Naive thymus-derived CD8-positive, alpha-beta T cell (primary cell): ENCODE measurements around the gene LCN2. TPM values are rescaled to one million over a fixed set of nuclear protein-coding genes. Genes with fewer than 3 reads are reported as not detected.

Experiments
- ATAC-seq, 2 donors: fragments of 150-1000 bp; cut with Tn5 transposase in 1 of 2; sonication (Bioruptor Pico), chemical (Tn5 transposase) in 1 of 2; 1 replicate in 1 of 2; 2 replicates in 1 of 2; pipeline ENCODE4 v1.10.0; 2021; ENCODE audit warnings: mild to moderate bottlenecking in 2 of 2, moderate library complexity in 2 of 2
- POLR2A ChIA-PET: fragments of 350-600 bp; sonication (Branson Sonifier 250); formaldehyde crosslinking; loops from one replicate; lab custom pipeline; 2021; ENCODE audit warnings: antibody characterized with exemption; lab: Charles Lee
- DNase-seq, 10 donors: peaks; one replicate each; pipeline versions ENCODE4 v3.0.0 to v3.0.0-alpha.2; 2020 to 2022
- H3K27ac Mint-ChIP-seq, 10 donors: one replicate each; pipeline ENCODE4 v1.8.0; 2020 to 2022; ENCODE audit warnings: mild to moderate bottlenecking in 10 of 10, mixed read lengths in 10 of 10, moderate library complexity in 4 of 10, inconsistent platforms in 1 of 10
- H3K27me3 Mint-ChIP-seq, 5 donors: one replicate each; pipeline ENCODE4 v1.8.0; 2021 to 2022; ENCODE audit warnings: mixed read lengths in 5 of 5
- H3K36me3 Mint-ChIP-seq, 3 donors: one replicate each; pipeline ENCODE4 v1.8.0; 2020 to 2022; ENCODE audit warnings: mixed read lengths in 3 of 3, mild to moderate bottlenecking in 2 of 3, inconsistent platforms in 1 of 3
- H3K4me1 Mint-ChIP-seq, 4 donors: one replicate each; pipeline ENCODE4 v1.8.0; 2021 to 2022; ENCODE audit warnings: mixed read lengths in 4 of 4
- H3K4me3 Mint-ChIP-seq, 10 donors: one replicate each; pipeline ENCODE4 v1.8.0; 2020 to 2022; ENCODE audit warnings: mild to moderate bottlenecking in 10 of 10, mixed read lengths in 10 of 10, moderate library complexity in 6 of 10, inconsistent platforms in 1 of 10
- H3K9me3 Mint-ChIP-seq, 9 donors: one replicate each; pipeline ENCODE4 v1.8.0; 2020 to 2022; ENCODE audit warnings: mixed read lengths in 9 of 9, mild to moderate bottlenecking in 3 of 9, inconsistent platforms in 1 of 9, moderate library complexity in 1 of 9
- polyA plus RNA-seq, 3 donors: library from polyadenylated mRNA; unstranded; fragments of 300-500 nt; fragmentation: Illumina TruSeq; gene quantifications; one replicate each; pipeline ENCODE4 v1.2.3, GENCODE V29; 2021
- total RNA-seq, 8 experiments: library from RNA in 2 of 8; stranded (reverse) in 2 of 8; gene quantifications; one replicate each; pipeline ENCODE4 v1.2.3 and lab custom pipeline; 2021 to 2026

Gene LCN2
- total and polyA plus RNA-seq, 5 experiments from 2014 or later, result not detected

DNA sequence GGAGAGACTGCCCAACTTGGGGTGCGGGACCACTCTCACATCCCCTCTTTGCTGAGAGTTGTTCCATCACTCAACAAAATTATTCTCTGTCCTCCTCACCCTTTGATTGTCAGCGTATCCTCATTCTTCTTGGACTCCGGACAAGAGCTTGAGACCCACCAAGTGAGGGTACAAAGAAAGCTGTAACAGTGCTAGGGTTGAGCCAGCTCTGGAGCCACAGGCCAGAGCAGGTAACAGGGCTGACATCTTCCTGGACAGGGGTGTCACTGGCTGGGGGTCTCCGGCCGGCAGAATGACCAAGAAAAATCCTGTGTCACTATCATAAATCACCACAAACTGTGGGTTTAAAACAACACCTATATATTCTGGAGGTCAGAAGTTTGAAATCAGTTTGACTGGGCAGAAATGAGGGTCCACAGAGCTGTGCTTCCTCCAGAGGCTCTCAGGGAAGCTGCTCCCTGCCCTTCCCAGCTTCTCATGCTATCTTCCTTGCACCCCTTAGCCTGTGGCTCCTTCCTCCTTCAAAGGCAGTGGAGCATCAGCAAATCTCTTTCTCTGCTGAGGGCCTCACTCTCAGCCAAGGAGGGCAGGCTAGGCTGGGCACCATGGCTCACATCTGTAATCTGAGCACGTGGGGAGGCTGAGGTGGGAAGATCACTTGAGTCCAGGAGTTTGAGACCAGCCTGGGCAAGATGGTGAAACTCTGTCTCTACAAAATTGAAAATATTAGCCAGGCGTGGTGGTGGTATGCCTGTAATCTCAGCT is 6.7 kb downstream of the LCN2 start:
- no peak for ATAC-seq
- Mint-ChIP-seq H3K4me3 (peak overlapping the region in 1 of 10 donors; percentile 70), H3K27ac (peak overlapping the region in 6 of 10 donors; percentile 14 to 74 (median 20)), H3K4me1 (peaks cover 2 to 11% (median 7%) of the 10 kb centered on the region in 4 donors), H3K27me3 (no peaks in the 10 kb centered on the region), H3K9me3 (no peaks in the 10 kb centered on the region), H3K36me3 (no peaks in the 10 kb centered on the region)
- no peak for DNase-seq
- POLR2A ChIA-PET, result interaction anchor here (1.0 kb wide), 1 partner anchor 38 kb away, joined by 3 read pairs; no protein-coding TSS in a partner anchor

DNA sequence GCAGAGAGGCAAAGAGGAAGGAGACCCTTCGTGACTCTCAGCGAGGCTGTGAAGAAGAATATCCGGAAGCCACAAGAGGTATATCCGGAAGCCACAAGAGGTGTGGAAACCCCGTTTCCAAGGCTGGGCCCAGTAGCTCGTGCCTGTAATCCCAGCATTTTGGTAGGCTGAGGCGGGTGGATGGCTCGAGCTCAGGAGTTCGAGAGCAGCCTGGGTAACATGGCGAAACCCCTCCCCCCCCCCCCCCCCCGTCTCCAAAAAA is 10.2 kb downstream of the LCN2 start:
- H3K4me3 Mint-ChIP-seq, result peak overlapping the region; percentile 78 to 90 (median 80)
- peak; percentile 53 to 66 for ATAC-seq
- POLR2A ChIA-PET, result interaction anchor here (0.6 to 3.2 kb wide), 9 partner anchors 31 to 565 kb away, joined by 3 to 14 read pairs (median 3); partner anchors contain the start of genes CDK9, CIZ1, PTGES2 and URM1
- H3K9me3 Mint-ChIP-seq, result no peaks in the 10 kb centered on the region
- H3K36me3 Mint-ChIP-seq, result peaks cover 0 to 8% (median 2%) of the 10 kb centered on the region in 3 donors
- peak overlapping the region; percentile 82 to 96 (median 92) for H3K27ac Mint-ChIP-seq
- peak in 9 of 10 donors; percentile 18 to 78 (median 58) for DNase-seq
- no peaks in the 10 kb centered on the region for H3K27me3 Mint-ChIP-seq
- peaks cover 10 to 24% (median 22%) of the 10 kb centered on the region in 4 donors for H3K4me1 Mint-ChIP-seq

DNA sequence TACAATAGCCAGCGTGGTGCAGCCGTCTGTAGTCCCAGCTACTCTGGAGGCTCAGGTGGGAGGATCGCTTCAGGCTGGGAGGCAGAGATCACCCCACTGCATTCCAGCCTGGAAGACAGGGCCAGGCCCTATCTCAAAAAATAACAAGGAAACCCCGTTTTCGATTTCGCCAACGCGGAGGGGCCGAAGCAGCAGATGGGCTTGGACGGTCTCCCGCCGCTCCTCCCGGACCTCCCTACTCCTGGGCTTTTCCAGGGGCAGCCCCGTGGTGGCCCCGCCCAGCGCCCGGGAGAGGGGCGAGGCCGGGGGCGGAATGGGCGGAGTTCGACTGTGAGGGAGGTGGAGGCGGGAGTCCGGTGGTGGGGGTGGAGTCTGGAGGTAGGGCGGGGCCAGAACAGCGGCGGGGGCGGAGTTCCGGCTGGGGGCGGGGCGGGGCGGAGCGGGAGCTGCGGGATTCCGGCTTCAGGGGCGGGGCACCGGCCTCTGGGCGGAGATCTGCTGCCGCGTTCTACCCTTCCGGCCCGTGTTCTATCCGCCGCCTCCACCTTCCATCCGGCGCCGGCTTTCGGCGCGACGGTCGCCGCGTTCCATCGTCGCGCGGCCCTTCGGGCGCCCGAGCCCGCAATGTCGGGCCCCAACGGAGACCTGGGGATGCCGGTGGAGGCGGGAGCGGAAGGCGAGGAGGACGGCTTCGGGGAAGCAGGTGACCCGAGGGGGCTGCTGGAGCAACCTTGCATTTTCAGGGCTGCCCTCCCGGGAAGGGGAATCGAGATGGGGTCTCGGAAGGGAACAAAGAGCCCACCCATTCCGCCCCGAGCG is 10.7 kb downstream of the LCN2 start, which contains the start of gene BBLN:
BBLN (plus strand) TSS at position 482 of the 819 bp plus-strand sequence; CDS start at position 625, 143 bp downstream.
- DNase-seq, result peak; percentile 84 to 94 (median 89)
- no peaks in the 10 kb centered on the region for H3K9me3 Mint-ChIP-seq
- peak within 1 kb of the TSS; percentile 78 to 90 (median 81) for H3K4me3 Mint-ChIP-seq
- peaks cover 10 to 24% (median 22%) of the 10 kb centered on the region in 4 donors for H3K4me1 Mint-ChIP-seq
- H3K36me3 Mint-ChIP-seq, result peaks cover 0 to 10% (median 2%) of the 10 kb centered on the region in 3 donors
- H3K27me3 Mint-ChIP-seq, result no peaks in the 10 kb centered on the region
- ATAC-seq, result peak; percentile 81 to 87
- peak within 1 kb of the TSS; percentile 82 to 96 (median 92) for H3K27ac Mint-ChIP-seq
- POLR2A ChIA-PET, result interaction anchor here (0.6 to 3.2 kb wide), 10 partner anchors 31 to 564 kb away, joined by 3 to 14 read pairs (median 3); partner anchors contain the start of genes CDK9, CIZ1, PTGES2 and URM1

DNA sequence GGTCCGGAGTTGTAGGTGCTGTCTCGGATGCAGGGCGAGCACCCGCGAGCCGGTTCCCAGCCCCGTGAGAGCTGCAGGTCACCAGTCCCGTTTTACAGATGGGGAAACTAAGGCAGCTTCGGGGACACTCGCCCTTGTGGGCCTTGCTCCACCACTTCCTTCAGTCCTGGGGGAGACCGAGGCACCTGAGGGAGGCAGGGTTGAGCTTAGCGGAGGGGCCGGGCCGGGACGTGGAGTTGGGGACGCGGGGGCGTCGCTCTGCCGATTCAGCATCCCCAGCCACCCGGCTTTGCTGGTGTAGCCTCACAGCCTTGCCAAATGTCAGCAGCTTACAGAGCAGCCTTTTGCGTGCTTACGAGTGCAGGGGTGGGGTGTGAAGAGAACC is 11.3 kb downstream of the LCN2 start:
- POLR2A ChIA-PET, result interaction anchor here (0.6 to 3.2 kb wide), 8 partner anchors 18 to 564 kb away, joined by 3 to 14 read pairs (median 3); partner anchors contain the start of genes CDK9, CIZ1, PTGES2 and URM1
- ATAC-seq (peak; percentile 25 to 34), DNase-seq (peak in 6 of 10 donors; percentile 6 to 43 (median 32))
- Mint-ChIP-seq H3K4me3 (peak overlapping the region; percentile 71 to 90 (median 81)), H3K9me3 (no peaks in the 10 kb centered on the region), H3K4me1 (peaks cover 10 to 24% (median 22%) of the 10 kb centered on the region in 4 donors), H3K27me3 (no peaks in the 10 kb centered on the region), H3K27ac (peak overlapping the region in 7 of 10 donors; percentile 57 to 96 (median 90)), H3K36me3 (peaks cover 0 to 13% (median 2%) of the 10 kb centered on the region in 3 donors)

DNA sequence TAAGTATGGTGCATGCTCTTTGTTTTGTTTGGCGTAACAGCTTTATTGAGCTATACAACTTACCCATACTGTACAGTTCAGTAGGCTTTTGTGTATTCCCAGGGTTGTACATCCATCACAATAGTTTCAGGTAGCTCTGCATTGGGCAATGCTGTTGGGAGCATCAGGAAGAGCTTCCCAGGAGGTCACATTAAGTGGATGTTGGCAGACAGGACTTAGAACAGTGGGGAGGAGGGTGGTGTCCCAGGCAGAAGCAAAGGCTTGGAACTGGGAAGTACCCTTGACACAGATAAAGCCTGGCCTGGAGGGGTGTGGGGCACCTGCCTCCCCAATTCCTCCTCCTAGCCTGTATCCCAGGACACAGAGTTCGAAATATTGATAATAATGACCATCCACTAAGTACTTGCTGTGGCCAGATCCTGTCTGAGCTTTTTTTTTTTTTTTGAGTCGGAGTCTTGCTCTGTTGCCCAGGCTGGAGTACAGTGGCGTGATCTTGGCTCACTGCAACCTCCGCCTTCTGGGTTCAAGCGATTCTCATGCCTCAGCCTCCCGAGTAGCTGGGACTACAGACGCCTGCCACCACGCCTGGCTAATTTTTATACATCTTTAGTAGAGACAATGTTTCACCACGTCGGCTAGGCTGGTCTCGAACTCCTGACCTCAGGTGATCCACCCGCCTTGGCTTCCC is 12.1 kb downstream of the LCN2 start:
- no peaks in the 10 kb centered on the region for H3K9me3 Mint-ChIP-seq
- H3K27me3 Mint-ChIP-seq, result no peaks in the 10 kb centered on the region
- POLR2A ChIA-PET, result interaction anchor here (0.5 to 3.2 kb wide), 8 partner anchors 19 to 563 kb away, joined by 3 to 14 read pairs (median 3); partner anchors contain the start of genes CIZ1 and PTGES2
- peaks cover 10 to 24% (median 22%) of the 10 kb centered on the region in 4 donors for H3K4me1 Mint-ChIP-seq
- peak overlapping the region in 7 of 10 donors; percentile 24 to 96 (median 69) for H3K27ac Mint-ChIP-seq
- peaks cover 0 to 19% (median 4%) of the 10 kb centered on the region in 3 donors for H3K36me3 Mint-ChIP-seq
- ATAC-seq, result no peak
- peak overlapping the region; percentile 71 to 90 (median 81) for H3K4me3 Mint-ChIP-seq
- no peak for DNase-seq

DNA sequence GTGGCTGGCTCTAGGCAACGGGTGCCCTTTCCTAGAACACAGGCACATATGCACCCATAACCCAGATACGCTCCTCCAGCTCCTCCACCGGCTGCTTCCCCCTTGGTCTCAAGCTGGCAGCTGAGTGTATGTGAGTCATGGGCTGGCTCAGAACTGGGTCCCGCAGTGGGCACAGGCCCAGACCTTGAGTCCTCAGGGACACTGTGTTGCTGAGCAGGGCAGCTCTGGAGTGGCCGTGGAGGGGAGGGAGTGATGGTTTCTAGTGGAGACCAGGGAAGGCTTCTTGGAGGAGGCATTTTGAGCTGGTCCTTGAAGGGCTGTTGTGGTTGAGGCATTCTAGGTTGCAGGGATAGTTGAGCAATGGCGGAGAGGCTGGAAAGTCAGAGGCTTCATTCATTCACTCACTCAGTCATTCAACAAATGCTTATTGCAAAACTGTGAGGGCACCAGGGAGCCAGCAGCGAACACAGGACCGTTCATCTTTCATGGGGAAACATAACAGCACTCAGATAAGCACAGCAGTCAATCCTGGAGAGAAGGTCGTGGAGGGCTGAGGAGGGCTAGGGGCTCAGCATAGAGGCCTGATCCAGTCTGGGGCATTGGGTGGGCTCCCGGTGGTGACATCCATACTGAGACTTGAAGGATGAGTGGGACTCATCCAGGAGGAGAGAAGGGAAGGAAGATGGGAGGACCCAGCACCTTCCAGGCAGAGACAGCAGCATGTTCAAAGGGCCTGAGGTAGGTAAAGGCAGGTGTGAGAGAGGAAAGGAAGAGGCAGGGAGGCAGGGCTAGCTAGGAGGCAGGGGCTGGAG is 13.2 kb downstream of the LCN2 start:
- POLR2A ChIA-PET, result interaction anchor here (0.5 to 3.2 kb wide), 2 partner anchors 22 to 29 kb away, joined by 3 to 11 read pairs; partner anchors contain the start of gene CIZ1
- peaks cover 0 to 27% (median 9%) of the 10 kb centered on the region in 3 donors for H3K36me3 Mint-ChIP-seq
- H3K4me1 Mint-ChIP-seq, result peaks cover 10 to 24% (median 22%) of the 10 kb centered on the region in 4 donors
- H3K9me3 Mint-ChIP-seq, result no peaks in the 10 kb centered on the region
- DNase-seq (no peak), ATAC-seq (no peak)
- H3K4me3 Mint-ChIP-seq, result peak overlapping the region in 8 of 10 donors; percentile 47 to 84 (median 67)
- H3K27me3 Mint-ChIP-seq, result no peaks in the 10 kb centered on the region
- H3K27ac Mint-ChIP-seq, result peak overlapping the region in 6 of 10 donors; percentile 44 to 74 (median 64)

DNA sequence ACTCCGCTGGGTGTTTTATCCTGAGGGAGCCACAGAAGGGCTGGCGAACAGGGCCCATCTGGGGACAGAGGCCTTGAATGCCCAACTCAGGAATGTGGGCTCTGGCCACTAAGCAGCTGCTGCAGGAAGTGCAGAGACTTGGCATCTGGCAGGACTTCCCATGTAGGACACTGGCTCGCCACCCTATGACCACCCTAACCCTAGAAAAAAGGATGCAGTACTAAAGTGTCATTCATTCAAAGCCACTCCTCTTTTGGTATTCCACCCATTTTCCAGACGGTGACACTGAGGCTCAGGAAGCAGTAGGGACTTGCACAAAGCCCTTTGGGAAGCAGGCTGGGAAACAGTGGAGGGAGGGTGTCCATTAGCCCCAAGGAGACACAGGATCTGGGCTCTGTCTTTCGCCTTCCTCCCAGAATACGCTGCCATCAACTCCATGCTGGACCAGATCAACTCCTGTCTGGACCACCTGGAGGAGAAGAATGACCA is 13.8 kb downstream of the LCN2 start:
- Mint-ChIP-seq H3K36me3 (peaks cover 0 to 33% (median 9%) of the 10 kb centered on the region in 3 donors), H3K4me1 (peaks cover 10 to 24% (median 22%) of the 10 kb centered on the region in 4 donors), H3K9me3 (no peaks in the 10 kb centered on the region), H3K4me3 (no peak overlapping the region), H3K27ac (peak overlapping the region in 5 of 10 donors; percentile 40 to 64 (median 58)), H3K27me3 (no peaks in the 10 kb centered on the region)
- POLR2A ChIA-PET, result no interaction called here
- DNase-seq (peak in 1 of 10 donors; percentile 21), ATAC-seq (no peak)

DNA sequence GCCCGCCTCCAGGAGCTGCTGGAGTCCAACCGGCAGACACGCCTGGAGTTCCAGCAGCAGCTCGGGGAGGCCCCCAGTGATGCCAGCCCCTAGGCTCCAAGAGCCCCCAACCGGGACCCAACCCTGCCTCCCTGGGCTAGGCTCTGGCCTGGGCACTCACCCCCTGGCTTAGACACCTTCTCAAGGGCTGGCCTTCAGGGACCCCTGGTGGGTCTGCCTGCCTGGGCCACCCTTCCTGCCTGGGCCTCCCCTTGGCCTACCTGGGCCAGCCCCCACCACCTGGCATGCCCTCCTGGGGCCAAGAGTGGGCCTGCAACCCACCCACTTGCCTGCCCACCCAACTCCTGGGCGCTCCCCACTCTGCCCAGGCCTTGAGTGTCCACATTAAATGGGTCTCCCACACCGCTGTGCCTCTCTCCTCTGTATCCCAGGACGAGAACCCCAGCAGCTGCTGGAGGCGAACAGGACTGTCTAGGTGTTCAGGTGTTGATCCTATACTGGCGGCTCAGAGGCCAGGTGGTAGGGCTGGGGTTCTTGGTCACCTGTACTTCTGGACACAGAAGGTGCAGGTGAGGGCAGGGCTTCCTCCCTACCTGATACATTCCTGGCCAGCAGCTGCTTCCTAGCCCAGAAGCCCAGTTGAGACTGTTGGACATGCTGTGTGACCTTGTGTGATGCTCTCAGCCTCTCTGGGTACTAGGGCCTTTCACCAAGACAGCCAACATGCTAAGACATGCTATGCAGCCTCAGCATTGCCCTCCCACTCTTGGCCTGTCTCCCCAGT is 14.5 kb downstream of the LCN2 start:
- H3K4me1 Mint-ChIP-seq, result peaks cover 10 to 25% (median 23%) of the 10 kb centered on the region in 4 donors
- ATAC-seq (no peak), DNase-seq (peak in 1 of 10 donors; percentile 4)
- H3K4me3 Mint-ChIP-seq, result peak overlapping the region in 1 of 10 donors; percentile 22
- H3K27ac Mint-ChIP-seq, result peak overlapping the region in 4 of 10 donors; percentile 3 to 28 (median 16)
- H3K27me3 Mint-ChIP-seq, result no peaks in the 10 kb centered on the region
- peaks cover 0 to 39% (median 11%) of the 10 kb centered on the region in 3 donors for H3K36me3 Mint-ChIP-seq
- POLR2A ChIA-PET, result interaction anchor here (0.5 kb wide), 1 partner anchor 30 kb away, joined by 3 read pairs; no protein-coding TSS in a partner anchor
- H3K9me3 Mint-ChIP-seq, result no peaks in the 10 kb centered on the region

DNA sequence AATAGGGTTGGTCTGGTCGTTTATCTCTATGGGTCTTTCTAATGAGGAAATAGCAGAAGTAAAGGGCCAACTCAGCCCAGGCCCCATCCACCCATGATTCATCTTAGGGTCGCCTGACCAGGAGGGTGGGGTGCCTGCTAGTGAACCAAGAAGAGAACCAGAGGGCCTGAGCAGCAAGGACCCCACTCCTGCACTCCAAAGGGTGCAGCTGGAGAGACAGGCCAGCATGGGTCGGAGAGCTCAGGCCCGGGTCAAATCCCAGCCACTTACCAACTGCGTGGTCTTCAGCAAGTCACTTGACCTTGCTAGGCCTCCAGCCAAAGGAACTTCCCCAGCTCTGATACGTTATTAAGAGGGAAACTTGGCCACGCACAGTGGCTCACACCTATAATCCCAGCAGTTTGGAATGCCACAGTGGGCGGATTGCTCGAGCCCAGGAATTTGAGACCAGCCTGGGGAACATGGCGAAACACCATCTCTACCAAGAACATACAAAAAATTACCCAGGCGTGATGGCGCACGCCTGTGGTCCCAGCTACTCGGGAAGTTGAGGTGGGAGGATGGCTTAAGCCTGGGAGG is 15.1 kb downstream of the LCN2 start:
- POLR2A ChIA-PET, result interaction anchor here (1.2 kb wide), 1 partner anchor 26 kb away, joined by 5 read pairs; the partner anchor contains the start of gene CIZ1
- Mint-ChIP-seq H3K27me3 (no peaks in the 10 kb centered on the region), H3K36me3 (peaks cover 0 to 45% (median 13%) of the 10 kb centered on the region in 3 donors), H3K4me1 (peaks cover 8 to 23% (median 20%) of the 10 kb centered on the region in 4 donors), H3K27ac (peak overlapping the region in 4 of 10 donors; percentile 3 to 28 (median 16)), H3K4me3 (peak overlapping the region in 1 of 10 donors; percentile 22), H3K9me3 (no peaks in the 10 kb centered on the region)
- DNase-seq (no peak), ATAC-seq (no peak)

DNA sequence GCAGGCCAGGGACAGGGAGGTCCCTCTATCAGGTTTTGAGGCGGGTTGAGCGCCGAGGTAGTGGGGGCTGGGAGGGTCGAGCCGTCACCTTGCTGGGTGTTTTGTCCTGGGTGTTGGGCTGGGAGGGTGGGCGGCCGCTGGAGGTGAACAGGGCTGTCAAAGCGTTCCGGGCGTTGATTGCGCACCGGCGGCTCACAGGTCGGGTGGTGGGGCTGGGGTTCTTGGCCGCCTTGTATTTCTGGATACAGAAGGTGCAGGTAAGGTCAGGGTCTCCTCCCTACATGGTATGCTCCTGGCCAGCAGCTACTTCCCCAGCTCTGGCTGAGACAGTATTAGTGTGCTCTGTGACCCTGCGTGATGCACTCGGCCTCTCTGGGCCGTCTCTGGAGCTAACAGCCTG is 16.9 kb downstream of the LCN2 start:
- H3K27me3 Mint-ChIP-seq, result no peaks in the 10 kb centered on the region
- H3K4me1 Mint-ChIP-seq, result peaks cover 5 to 15% (median 12%) of the 10 kb centered on the region in 4 donors
- no peak for ATAC-seq
- no peaks in the 10 kb centered on the region for H3K9me3 Mint-ChIP-seq
- H3K36me3 Mint-ChIP-seq, result peaks cover 0 to 57% (median 13%) of the 10 kb centered on the region in 3 donors
- POLR2A ChIA-PET, result interaction anchor here (0.5 kb wide), 1 partner anchor 8 kb away, joined by 5 read pairs; no protein-coding TSS in a partner anchor
- H3K27ac Mint-ChIP-seq, result no peak overlapping the region
- no peak for DNase-seq
- H3K4me3 Mint-ChIP-seq, result no peak overlapping the region
